Tibial nerve (tissue), 4 donors: Measurements from ENCODE around the gene PKN2.

Experiments used
- EP300 ChIP-seq, 2 donors: sonication (generic); formaldehyde crosslinking; IDR thresholded peaks; one replicate each; pipeline ENCODE4 v1.6.1; 2017; ENCODE audit warnings: antibody characterized with exemption in 2 of 2, mild to moderate bottlenecking in 1 of 2
- POLR2A ChIP-seq, 2 donors: fragments of 450-650 bp; IDR thresholded peaks; one replicate each; pipeline ENCODE4 v1.6.1; 2017; ENCODE audit warnings: antibody characterized with exemption in 2 of 2, mild to moderate bottlenecking in 2 of 2, moderate library complexity in 2 of 2
- TF ChIP-seq, protein P1 (sequence below), 5 experiments: fragments of 200-600 bp in 3 of 5; fragments of 450-650 bp in 2 of 5; sonication (generic) in 3 of 5; IDR thresholded peaks; one replicate each; pipeline ENCODE4 v1.5.1; 2016 to 2019; ENCODE audit warnings: antibody characterized with exemption in 5 of 5, mild to moderate bottlenecking in 3 of 5, moderate library complexity in 2 of 5

DNA sequence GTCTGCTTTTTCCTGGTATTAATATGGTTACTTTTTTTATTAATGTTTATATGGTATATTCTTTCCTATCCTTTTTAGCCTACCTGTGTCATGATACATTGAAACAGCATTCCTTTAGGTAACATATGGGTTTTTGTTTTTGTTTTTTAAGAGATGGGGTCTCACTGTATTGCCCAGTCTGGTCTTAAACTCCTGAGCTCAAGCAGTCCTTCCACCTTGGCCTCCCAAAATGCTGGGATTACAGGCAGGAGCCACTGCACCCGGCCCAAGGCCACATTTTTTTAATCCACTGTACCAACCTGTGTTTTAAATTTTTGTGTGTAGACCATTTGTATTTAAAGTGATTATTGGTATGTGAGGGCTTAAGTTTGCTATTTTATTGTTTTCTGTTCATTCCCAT, 43.1 kb downstream of the PKN2 start:
- TF ChIP-seq, protein P1, sequence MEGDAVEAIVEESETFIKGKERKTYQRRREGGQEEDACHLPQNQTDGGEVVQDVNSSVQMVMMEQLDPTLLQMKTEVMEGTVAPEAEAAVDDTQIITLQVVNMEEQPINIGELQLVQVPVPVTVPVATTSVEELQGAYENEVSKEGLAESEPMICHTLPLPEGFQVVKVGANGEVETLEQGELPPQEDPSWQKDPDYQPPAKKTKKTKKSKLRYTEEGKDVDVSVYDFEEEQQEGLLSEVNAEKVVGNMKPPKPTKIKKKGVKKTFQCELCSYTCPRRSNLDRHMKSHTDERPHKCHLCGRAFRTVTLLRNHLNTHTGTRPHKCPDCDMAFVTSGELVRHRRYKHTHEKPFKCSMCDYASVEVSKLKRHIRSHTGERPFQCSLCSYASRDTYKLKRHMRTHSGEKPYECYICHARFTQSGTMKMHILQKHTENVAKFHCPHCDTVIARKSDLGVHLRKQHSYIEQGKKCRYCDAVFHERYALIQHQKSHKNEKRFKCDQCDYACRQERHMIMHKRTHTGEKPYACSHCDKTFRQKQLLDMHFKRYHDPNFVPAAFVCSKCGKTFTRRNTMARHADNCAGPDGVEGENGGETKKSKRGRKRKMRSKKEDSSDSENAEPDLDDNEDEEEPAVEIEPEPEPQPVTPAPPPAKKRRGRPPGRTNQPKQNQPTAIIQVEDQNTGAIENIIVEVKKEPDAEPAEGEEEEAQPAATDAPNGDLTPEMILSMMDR (IDR thresholded peaks at IDR 0.05), result no peak
- no peak for TF ChIP-seq EP300 (IDR thresholded peaks at IDR 0.05)
- no peak for TF ChIP-seq POLR2A (IDR thresholded peaks at IDR 0.05)
